CD14-positive monocyte (primary cell): ENCODE results near the gene SLC35F2. TPM values are rescaled to one million over a fixed set of nuclear protein-coding genes. Genes with fewer than 3 reads are reported as not detected.

Source experiments
- DNase-seq, 3 donors: peaks; one replicate each; pipeline ENCODE4 v3.0.0-alpha.2; 2011 to 2022
- H2AFZ ChIP-seq: 2 replicates; pipeline ENCODE4 v1.6.0; 2012; ENCODE audit warnings: mild to moderate bottlenecking, low read depth, low read length, inconsistent platforms; ENCODE audit not compliant: insufficient read depth, poor library complexity, severe bottlenecking
- H3K27ac ChIP-seq, 2 donors: 1 replicate in 1 of 2; 2 replicates in 1 of 2; pipeline ENCODE4 v1.5.1; 2012 to 2013; ENCODE audit warnings: low read length in 2 of 2, control low read depth in 1 of 2, inconsistent platforms in 1 of 2, low read depth in 1 of 2, mild to moderate bottlenecking in 1 of 2
- H3K27me3 ChIP-seq, 2 donors: one replicate each; pipeline versions ENCODE4 v1.6.0 to v1.6.1; 2011 to 2013; ENCODE audit warnings: low read length in 2 of 2; ENCODE audit not compliant: control insufficient read depth in 2 of 2, insufficient read depth in 2 of 2
- H3K36me3 ChIP-seq, 2 donors: replicated peaks in 1 of 2; 1 replicate in 1 of 2; 2 replicates in 1 of 2; pipeline versions ENCODE4 v1.5.1 to v1.6.1; 2012 to 2013; ENCODE audit warnings: low read length in 2 of 2, control low read depth in 1 of 2, inconsistent platforms in 1 of 2, mild to moderate bottlenecking in 1 of 2; ENCODE audit not compliant: insufficient read depth in 2 of 2, control insufficient read depth in 1 of 2
- H3K4me1 ChIP-seq, 2 donors: 1 replicate in 1 of 2; 2 replicates in 1 of 2; pipeline versions ENCODE4 v1.5.1 to v1.6.1; 2012 to 2013; ENCODE audit warnings: low read length in 2 of 2, control low read depth in 1 of 2, inconsistent platforms in 1 of 2, mild to moderate bottlenecking in 1 of 2, moderate library complexity in 1 of 2; ENCODE audit not compliant: insufficient read depth in 2 of 2, control insufficient read depth in 1 of 2
- H3K4me2 ChIP-seq: replicated peaks from 2 replicates; pipeline ENCODE3; 2012; ENCODE audit warnings: low read length, moderate library complexity, mild to moderate bottlenecking; ENCODE audit not compliant: poor library complexity, severe bottlenecking; ENCODE audit errors: extremely low read depth
- H3K4me3 ChIP-seq, 3 experiments: fragments of 200-600 bp in 1 of 3; sonication (generic) in 1 of 3; replicated peaks in 1 of 3; 1 replicate in 2 of 3; 2 replicates in 1 of 3; pipeline ENCODE4 v1.5.1; 2011 to 2013; ENCODE audit warnings: low read length in 3 of 3, mild to moderate bottlenecking in 3 of 3, control low read depth in 2 of 3, low read depth in 2 of 3, inconsistent platforms in 1 of 3, moderate library complexity in 1 of 3
- H3K79me2 ChIP-seq: 2 replicates; pipeline ENCODE4 v1.6.0; 2012; ENCODE audit warnings: mild to moderate bottlenecking, control low read depth, inconsistent platforms, low read length, moderate library complexity; ENCODE audit not compliant: insufficient read depth
- H3K9ac ChIP-seq: 2 replicates; pipeline ENCODE4 v1.6.0; 2017; ENCODE audit warnings: low read length, mild to moderate bottlenecking; ENCODE audit not compliant: insufficient read depth, poor library complexity, severe bottlenecking
- H3K9me3 ChIP-seq, 2 donors: replicated peaks in 1 of 2; 1 replicate in 1 of 2; 2 replicates in 1 of 2; pipeline versions ENCODE4 v1.5.1 to v1.6.1; 2012 to 2013; ENCODE audit warnings: low read length in 2 of 2, control low read depth in 1 of 2; ENCODE audit not compliant: control insufficient read depth in 1 of 2, insufficient read depth in 1 of 2
- H4K20me1 ChIP-seq: 2 replicates; pipeline ENCODE4 v1.6.0; 2012; ENCODE audit warnings: mild to moderate bottlenecking, low read length, control low read depth, moderate library complexity; ENCODE audit not compliant: insufficient read depth
- H3K27ac Mint-ChIP-seq, 7 donors: one replicate each; pipeline ENCODE4 v1.8.0; 2020; ENCODE audit warnings: mild to moderate bottlenecking in 7 of 7, mixed read lengths in 7 of 7, moderate library complexity in 6 of 7, inconsistent platforms in 2 of 7
- H3K27me3 Mint-ChIP-seq, 3 donors: one replicate each; pipeline ENCODE4 v1.8.0; 2021 to 2022; ENCODE audit warnings: low read depth in 3 of 3, mild to moderate bottlenecking in 3 of 3, mixed read lengths in 3 of 3, moderate library complexity in 3 of 3, inconsistent platforms in 1 of 3
- H3K36me3 Mint-ChIP-seq, 2 donors: one replicate each; pipeline ENCODE4 v1.8.0; 2020; ENCODE audit warnings: mixed read lengths in 2 of 2, inconsistent platforms in 1 of 2, mild to moderate bottlenecking in 1 of 2
- H3K4me1 Mint-ChIP-seq: one replicate; pipeline ENCODE4 v1.8.0; 2020; ENCODE audit warnings: mild to moderate bottlenecking, mixed read lengths
- H3K4me3 Mint-ChIP-seq, 2 donors: one replicate each; pipeline ENCODE4 v1.8.0; 2020; ENCODE audit warnings: mild to moderate bottlenecking in 2 of 2, mixed read lengths in 2 of 2, moderate library complexity in 1 of 2
- H3K9me3 Mint-ChIP-seq, 7 donors: one replicate each; pipeline ENCODE4 v1.8.0; 2020 to 2022; ENCODE audit warnings: mixed read lengths in 7 of 7, mild to moderate bottlenecking in 6 of 7, moderate library complexity in 6 of 7, inconsistent platforms in 2 of 7
- WGBS: methylation state at CpG from one replicate; pipeline ENCODE4 v1.1.5; 2013; ENCODE audit warnings: missing lambda C conversion rate; ENCODE audit not compliant: insufficient coverage; 5-methylcytosine and 5-hydroxymethylcytosine counted together
- intact Hi-C, 2 donors: fragments of 100-400 bp; cut with micrococcal nuclease; formaldehyde crosslinking; loops; one replicate each; pipeline versions ENCODE4 v1.15.0 to v1.15.1; 2023
- polyA plus RNA-seq, 3 donors: library from polyadenylated mRNA; depleted of rRNA in 1 of 3; unstranded in 2 of 3; stranded (reverse) in 1 of 3; fragments of 300-500 nt in 2 of 3; fragments of >200 nt in 1 of 3; fragmentation: Illumina TruSeq in 2 of 3; gene quantifications; 1 replicate in 2 of 3; 2 replicates in 1 of 3; pipeline ENCODE4 v1.2.3, GENCODE V29; 2012 to 2021
- TF ChIP-seq, protein P1 (sequence below): fragments of 200-600 bp; IDR thresholded peaks from one replicate; pipeline ENCODE4 v1.8.0; 2022; ENCODE audit warnings: antibody characterized with exemption, mild to moderate bottlenecking

SLC35F2 gene
- polyA plus RNA-seq, 3 donors = 0.24 to 0.25 TPM; not detected in 1

- Histone ChIP-seq H4K20me1 (no peaks in the 10 kb centered on the region), H3K27me3 (no peaks in the 10 kb centered on the region), H3K79me2 (peaks cover 4% of the 10 kb centered on the region), H3K36me3 (no peaks in the 10 kb centered on the region), H2AFZ (no peak overlapping the region), H3K4me1 (peaks cover 4 to 10% of the 10 kb centered on the region in 2 donors), H3K4me3 (no peak overlapping the region), H3K4me2 (no peak overlapping the region), H3K9me3 (no peaks in the 10 kb centered on the region), H3K9ac (no peak overlapping the region), H3K27ac (no peak overlapping the region)
- no peak overlapping the region for H3K27ac Mint-ChIP-seq
- peaks cover 0 to 2% (median 2%) of the 10 kb centered on the region in 3 donors for H3K27me3 Mint-ChIP-seq
- no peak for DNase-seq
- intact Hi-C loops = loop anchor here in 1 of 2 donors (10.0 kb wide), 2 partner anchors 76 to 394 kb away; partner anchors contain the start of genes CWF19L2 and RAB39A
- no peaks in the 10 kb centered on the region for H3K36me3 Mint-ChIP-seq
- no peak overlapping the region for H3K4me3 Mint-ChIP-seq
- no CpG with 5 or more reads among the region's 1 CpG for WGBS
- TF ChIP-seq, protein P1, sequence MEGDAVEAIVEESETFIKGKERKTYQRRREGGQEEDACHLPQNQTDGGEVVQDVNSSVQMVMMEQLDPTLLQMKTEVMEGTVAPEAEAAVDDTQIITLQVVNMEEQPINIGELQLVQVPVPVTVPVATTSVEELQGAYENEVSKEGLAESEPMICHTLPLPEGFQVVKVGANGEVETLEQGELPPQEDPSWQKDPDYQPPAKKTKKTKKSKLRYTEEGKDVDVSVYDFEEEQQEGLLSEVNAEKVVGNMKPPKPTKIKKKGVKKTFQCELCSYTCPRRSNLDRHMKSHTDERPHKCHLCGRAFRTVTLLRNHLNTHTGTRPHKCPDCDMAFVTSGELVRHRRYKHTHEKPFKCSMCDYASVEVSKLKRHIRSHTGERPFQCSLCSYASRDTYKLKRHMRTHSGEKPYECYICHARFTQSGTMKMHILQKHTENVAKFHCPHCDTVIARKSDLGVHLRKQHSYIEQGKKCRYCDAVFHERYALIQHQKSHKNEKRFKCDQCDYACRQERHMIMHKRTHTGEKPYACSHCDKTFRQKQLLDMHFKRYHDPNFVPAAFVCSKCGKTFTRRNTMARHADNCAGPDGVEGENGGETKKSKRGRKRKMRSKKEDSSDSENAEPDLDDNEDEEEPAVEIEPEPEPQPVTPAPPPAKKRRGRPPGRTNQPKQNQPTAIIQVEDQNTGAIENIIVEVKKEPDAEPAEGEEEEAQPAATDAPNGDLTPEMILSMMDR = no peak
- peaks cover 18% of the 10 kb centered on the region for H3K4me1 Mint-ChIP-seq
- peaks cover 0 to 2% (median 0%) of the 10 kb centered on the region in 7 donors for H3K9me3 Mint-ChIP-seq
Measured at GRCh38 chr11:107848345-107848744, 10.2 kb downstream of the SLC35F2 start.

- peaks cover 0 to 2% (median 0%) of the 10 kb centered on the region in 7 donors for H3K9me3 Mint-ChIP-seq
- intact Hi-C loops = loop anchor here in 1 of 2 donors (10.0 kb wide), 2 partner anchors 78 to 392 kb away; partner anchors contain the start of genes CWF19L2 and RAB39A
Measured at GRCh38 chr11:107847184-107847583, 11.4 kb downstream of the SLC35F2 start.

More at GRCh38 chr11:107847184-107847583, 11.4 kb downstream of the SLC35F2 start:
- no peak overlapping the region for H3K4me2 ChIP-seq
- no peak overlapping the region for H2AFZ ChIP-seq
- no peaks in the 10 kb centered on the region for H3K27me3 ChIP-seq
- no peak overlapping the region for H3K9ac ChIP-seq
- H3K27ac ChIP-seq = no peak overlapping the region
- no peaks in the 10 kb centered on the region for H3K36me3 ChIP-seq
- Mint-ChIP-seq H3K27me3 (peaks cover 0 to 2% (median 2%) of the 10 kb centered on the region in 3 donors), H3K4me1 (peaks cover 21% of the 10 kb centered on the region), H3K36me3 (no peaks in the 10 kb centered on the region), H3K4me3 (no peak overlapping the region), H3K27ac (no peak overlapping the region)
- peaks cover 8 to 14% of the 10 kb centered on the region in 2 donors for H3K4me1 ChIP-seq
- H3K79me2 ChIP-seq = no peaks in the 10 kb centered on the region
- TF ChIP-seq, protein P1 = no peak
- H4K20me1 ChIP-seq = no peaks in the 10 kb centered on the region
- H3K9me3 ChIP-seq = no peaks in the 10 kb centered on the region
- no peak overlapping the region for H3K4me3 ChIP-seq
- no peak for DNase-seq
- 100% methylated on average over 1 of the region's 2 CpGs for WGBS
